Neuron (in vitro differentiated cells): ENCODE results near the gene TUBA1B.

ENCODE experiments used
- H2AFZ ChIP-seq: one replicate; pipeline ENCODE4 v1.6.1; 2013; ENCODE audit warnings: low read depth, mild to moderate bottlenecking, inconsistent platforms, low read length, moderate library complexity
- H3K27me3 ChIP-seq: one replicate; pipeline ENCODE4 v1.6.1; 2013; ENCODE audit warnings: low read length; ENCODE audit not compliant: insufficient read depth
- H3K36me3 ChIP-seq: one replicate; pipeline ENCODE4 v1.6.1; 2013; ENCODE audit warnings: low read length; ENCODE audit not compliant: insufficient read depth
- H3K4me1 ChIP-seq: one replicate; pipeline ENCODE4 v1.6.1; 2013; ENCODE audit warnings: low read length; ENCODE audit not compliant: insufficient read depth
- H3K4me3 ChIP-seq: 2 replicates; pipeline ENCODE4 v1.5.1; 2013; ENCODE audit warnings: mild to moderate bottlenecking, low read length, moderate library complexity
- H3K9me3 ChIP-seq: one replicate; pipeline ENCODE4 v1.6.1; 2013; ENCODE audit warnings: low read length

The TUBA1B gene

DNA sequence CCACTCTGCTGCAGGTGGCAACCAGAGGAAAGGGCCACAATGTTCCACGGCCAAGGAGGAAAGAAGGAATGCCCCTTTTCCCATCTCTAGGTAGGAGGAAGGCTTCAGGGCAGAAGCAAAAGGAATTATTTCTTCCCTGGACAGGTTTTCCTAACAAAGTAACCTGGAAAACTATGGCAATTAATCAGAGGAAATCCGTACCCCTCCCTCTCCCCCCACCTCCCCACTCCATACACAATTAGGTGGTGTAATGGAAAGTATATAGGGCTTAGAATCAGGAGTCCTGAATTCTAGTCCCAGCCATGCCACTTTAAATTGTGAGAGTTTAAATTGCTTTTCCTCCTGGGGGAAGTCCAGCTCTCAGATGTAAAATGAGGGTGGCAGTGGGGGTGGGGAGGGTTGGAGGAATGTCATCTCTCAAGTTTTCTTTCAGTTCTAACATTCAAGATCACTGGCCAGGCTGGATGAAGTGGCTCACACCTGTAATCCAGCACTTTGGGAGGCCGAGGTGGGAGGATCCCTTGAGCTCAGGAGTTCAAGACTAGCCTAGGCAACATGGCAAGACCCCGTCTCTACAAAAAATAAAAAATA is 38.3 kb downstream of the TUBA1B start:
- H2AFZ ChIP-seq, result peak overlapping the region; percentile 69
- peaks cover 45% of the 10 kb centered on the region for H3K27me3 ChIP-seq
- H3K9me3 ChIP-seq, result no peaks in the 10 kb centered on the region
- peak overlapping the region; percentile 44 for H3K4me3 ChIP-seq
- H3K36me3 ChIP-seq, result peaks cover 15% of the 10 kb centered on the region
- peaks cover 36% of the 10 kb centered on the region for H3K4me1 ChIP-seq

DNA sequence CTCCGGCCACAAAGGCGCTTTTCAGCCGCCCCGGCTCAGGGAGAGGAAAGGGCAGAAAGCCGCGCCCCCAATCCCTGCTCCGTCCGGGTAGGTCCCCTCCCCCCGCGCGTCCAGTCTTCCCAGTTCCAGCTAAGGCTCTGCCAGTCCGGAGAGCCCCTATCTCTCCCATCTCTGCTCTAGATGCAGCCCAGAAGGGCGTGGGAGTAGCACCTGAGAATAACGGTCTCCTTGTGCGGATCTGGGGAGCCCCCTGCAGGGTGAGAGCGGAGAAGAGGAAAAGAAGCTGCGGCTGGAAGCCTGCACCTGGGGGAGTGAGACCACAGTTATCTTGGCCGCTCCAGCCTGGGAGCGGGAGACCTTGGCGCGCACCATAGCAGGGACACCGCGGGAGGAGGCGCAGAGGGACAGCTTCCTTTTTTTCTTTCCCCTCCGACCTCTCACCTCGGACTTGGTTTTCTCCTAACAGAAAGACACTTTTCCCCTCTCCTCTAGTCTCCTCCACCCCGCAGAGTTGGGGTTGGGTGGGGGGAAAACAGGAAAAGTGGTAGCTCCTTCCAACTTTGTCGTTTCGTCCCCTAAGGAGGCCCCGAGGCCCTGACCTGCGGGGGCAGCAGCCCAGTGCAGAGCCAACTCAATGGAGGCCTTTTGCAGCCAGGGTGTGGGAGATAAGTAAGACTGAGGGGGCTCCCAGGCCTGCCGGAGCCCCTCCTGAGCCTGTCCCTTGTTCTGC is 38.9 kb downstream of the TUBA1B start:
- Histone ChIP-seq H3K36me3 (peaks cover 9% of the 10 kb centered on the region), H3K27me3 (peaks cover 47% of the 10 kb centered on the region), H3K4me3 (peak overlapping the region; percentile 44), H2AFZ (peak overlapping the region; percentile 69), H3K9me3 (no peaks in the 10 kb centered on the region), H3K4me1 (peaks cover 36% of the 10 kb centered on the region)

DNA sequence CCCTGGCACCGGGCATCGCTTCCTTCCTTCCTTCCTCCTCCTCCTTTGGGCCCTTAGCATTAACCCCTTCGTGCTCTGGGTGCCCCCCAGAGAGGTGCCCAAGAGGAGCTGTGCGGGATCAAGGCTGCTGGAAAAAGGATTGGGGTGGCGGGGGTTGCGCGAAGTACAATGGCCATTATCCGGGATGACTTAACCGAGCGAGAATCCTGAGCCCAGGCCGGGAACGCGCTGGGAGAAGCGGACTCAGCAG is 39.4 kb downstream of the TUBA1B start:
- Histone ChIP-seq H3K4me1 (peaks cover 36% of the 10 kb centered on the region), H2AFZ (peak overlapping the region; percentile 69), H3K27me3 (peaks cover 51% of the 10 kb centered on the region), H3K9me3 (no peaks in the 10 kb centered on the region), H3K36me3 (peaks cover 4% of the 10 kb centered on the region), H3K4me3 (peak overlapping the region; percentile 44)

DNA sequence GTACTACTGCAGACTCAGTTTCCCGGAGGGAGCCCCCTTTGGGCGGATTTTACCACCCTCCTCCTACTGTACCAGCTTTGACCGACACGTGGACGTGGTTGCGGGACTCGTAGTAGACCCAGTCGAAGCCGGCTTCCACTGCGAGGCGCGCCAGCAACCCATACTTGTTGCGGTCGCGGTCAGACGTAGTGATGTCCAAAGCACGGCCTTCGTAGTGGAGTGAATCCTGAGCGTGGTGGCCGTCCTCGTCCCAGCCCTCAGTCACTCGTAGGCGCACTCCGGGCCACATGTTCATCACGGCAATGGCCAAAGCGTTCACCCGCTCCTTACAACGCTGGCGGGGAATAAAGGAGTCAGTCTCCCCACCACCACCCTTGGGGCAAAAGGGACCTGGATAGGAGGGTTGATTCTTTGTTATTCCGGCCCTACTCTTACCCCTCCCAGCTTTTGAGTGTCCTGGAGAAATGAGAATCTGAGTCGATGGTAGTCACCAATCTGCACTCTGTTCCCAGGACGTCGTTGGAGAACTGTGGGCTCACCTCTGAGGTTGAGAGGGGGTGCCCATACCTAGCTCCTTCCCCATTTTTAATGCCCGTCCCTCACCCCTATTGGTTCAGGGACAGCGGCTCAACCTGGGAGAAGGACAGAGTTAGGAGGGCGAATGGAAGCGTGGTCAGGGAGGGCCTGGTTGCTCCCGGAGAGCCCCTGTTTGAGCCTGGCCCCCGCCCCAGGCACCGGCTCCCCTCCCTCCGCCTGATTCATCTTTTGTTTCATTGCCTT is 39.9 kb downstream of the TUBA1B start:
- Histone ChIP-seq H3K36me3 (no peaks in the 10 kb centered on the region), H3K4me1 (peaks cover 36% of the 10 kb centered on the region), H3K4me3 (peak overlapping the region; percentile 44), H3K27me3 (peaks cover 51% of the 10 kb centered on the region), H3K9me3 (no peaks in the 10 kb centered on the region), H2AFZ (peak overlapping the region; percentile 69)

DNA sequence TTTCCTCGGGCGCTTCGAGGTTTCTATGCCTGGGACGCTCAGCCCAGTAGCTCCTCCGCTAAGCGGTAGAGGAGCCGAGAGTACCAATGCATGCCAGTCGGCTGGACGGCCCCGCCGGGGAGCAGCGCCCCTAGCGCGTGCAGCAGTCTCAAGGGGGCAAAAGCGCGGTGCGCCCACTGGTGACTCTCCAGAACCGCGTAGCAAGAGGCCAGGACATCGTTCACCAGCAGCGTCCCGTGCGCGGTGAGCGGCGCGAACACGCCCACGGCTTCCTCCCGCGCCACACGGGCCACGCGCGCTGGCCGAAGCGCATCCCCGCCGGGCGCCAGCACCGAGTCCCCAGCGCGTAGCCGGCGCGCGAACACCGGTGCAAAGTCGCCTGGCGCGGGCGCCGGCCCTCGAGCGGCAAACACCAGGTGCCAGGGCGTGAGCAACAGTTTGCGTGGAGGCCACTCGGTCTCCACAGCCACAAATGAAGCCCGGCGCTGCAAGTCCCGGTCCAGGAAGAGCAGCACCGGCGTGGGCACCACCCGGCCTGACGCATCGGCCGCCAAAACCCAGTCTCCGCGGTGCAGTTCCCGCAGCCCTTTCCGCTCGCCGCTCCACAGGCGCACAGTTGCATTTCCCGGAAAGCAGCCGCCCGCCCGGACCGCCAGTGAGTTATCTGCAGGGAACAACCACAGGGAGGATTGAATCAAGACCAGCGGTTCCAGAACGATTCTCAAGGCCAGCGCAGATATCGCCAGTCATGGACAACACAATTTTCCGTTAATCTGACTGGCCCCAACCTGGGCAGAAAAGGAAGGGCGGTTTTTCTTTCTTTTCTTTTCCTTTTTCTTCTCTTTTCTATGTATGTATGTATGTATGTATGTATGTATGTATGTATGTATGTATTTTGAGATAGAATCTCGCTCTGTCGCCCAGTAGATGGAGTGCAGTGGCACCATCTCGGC is 41.1 kb downstream of the TUBA1B start:
- Histone ChIP-seq H3K27me3 (peaks cover 51% of the 10 kb centered on the region), H3K36me3 (no peaks in the 10 kb centered on the region), H3K4me1 (peaks cover 36% of the 10 kb centered on the region), H3K9me3 (no peaks in the 10 kb centered on the region), H3K4me3 (peak overlapping the region; percentile 10), H2AFZ (peak overlapping the region; percentile 24)

DNA sequence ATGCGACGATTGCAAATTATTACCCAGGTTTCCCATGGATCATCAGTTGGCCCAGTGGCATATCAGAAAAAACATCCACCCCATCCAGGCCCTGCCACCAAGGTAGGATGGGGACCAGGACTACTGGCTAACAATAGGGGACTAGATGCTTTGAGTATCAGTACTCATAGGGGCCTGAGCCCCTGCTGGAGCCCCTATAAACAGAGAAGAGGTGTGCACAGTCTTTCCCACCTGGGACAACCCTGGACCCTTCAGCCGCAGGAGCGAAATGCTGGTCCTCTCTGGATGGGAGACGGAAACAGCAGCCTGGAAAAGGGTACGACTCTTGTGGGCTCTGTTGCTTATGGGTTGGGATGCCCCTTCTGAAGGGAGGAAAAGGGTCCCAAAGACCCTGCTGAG is 42.3 kb downstream of the TUBA1B start:
- H3K27me3 ChIP-seq, result peaks cover 49% of the 10 kb centered on the region
- H3K4me1 ChIP-seq, result peaks cover 33% of the 10 kb centered on the region
- H3K4me3 ChIP-seq, result no peak overlapping the region
- H3K9me3 ChIP-seq, result no peaks in the 10 kb centered on the region
- no peak overlapping the region for H2AFZ ChIP-seq
- H3K36me3 ChIP-seq, result no peaks in the 10 kb centered on the region

DNA sequence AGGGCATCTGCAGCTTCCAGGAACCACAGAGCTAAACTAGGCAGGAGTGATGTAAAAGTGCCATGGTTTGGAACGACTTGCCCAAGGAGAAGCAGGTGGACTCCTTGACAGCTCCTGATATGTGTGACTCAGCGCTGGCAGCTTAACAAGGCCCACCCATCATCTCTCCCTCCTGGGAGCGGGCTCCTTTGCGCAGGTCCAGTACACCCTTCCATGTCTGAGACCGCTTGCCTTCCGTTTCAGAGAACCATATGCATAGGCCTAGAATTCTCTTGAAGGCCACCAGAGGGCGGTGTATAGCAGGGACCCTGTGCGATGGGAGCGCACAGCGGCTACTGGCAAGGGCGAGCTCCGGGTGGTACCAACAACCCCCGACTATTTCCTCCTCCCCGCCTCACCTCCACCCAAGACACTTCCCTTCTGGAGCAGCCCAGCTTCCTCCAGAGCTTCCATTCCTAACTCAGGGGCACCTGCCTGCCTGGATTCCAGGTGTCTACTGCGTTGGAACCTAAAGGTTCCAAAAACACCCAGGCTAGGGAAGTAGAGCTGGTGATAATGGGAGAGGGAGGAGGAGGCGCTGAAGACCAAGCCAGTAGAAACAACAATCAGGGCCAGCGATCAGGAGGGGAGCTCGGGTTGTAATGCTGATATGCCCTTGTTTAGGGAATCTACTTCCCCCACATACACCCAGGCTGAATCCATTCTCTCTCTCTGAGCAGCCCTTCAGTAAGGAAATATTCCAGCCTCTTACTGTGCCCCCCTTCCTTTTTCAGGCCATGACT is 42.9 kb downstream of the TUBA1B start:
- Histone ChIP-seq H3K36me3 (no peaks in the 10 kb centered on the region), H3K9me3 (no peaks in the 10 kb centered on the region), H2AFZ (no peak overlapping the region), H3K4me3 (no peak overlapping the region), H3K4me1 (peaks cover 33% of the 10 kb centered on the region), H3K27me3 (peaks cover 43% of the 10 kb centered on the region)

DNA sequence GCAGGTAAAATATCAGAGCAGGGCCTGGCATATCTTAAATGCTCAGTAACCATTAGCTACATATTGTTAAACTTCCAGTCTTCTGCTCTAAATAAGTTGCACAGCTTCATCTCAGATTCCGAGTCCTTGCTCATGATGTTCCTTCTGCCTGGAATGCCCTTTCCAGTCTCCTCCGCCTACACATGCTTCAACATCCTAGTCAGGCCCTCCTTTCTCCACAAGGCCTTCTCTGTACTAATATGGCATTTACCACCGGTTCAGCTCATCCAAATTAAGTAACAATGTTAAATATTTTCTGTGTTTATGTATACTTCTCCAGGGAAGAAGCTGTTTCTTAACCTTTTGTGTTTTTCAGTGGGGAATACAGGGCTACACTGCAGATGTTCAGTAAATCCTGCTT is 45.1 kb downstream of the TUBA1B start:
- H2AFZ ChIP-seq, result no peak overlapping the region
- H3K4me3 ChIP-seq, result no peak overlapping the region
- peaks cover 16% of the 10 kb centered on the region for H3K4me1 ChIP-seq
- no peaks in the 10 kb centered on the region for H3K9me3 ChIP-seq
- no peaks in the 10 kb centered on the region for H3K36me3 ChIP-seq
- H3K27me3 ChIP-seq, result peaks cover 34% of the 10 kb centered on the region

DNA sequence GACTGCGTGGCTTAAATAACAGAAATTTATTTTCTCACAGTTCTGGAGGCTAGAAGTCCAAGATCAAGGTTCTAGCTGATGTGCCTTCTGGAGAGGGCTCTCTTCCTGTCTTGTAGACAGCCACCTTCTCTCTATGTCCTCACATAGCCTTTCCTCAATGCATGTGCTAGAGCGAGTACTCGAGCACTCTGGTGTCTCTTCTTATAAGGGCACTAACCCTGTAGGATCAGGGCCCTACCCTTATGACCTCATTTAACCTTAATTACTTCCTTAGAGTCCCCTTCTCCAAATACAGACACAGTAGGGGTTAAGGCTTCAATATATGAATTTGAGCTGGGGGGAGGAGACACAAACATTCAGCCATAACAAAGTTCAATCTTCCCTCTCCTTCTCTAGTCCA is 46.8 kb downstream of the TUBA1B start:
- Histone ChIP-seq H3K36me3 (no peaks in the 10 kb centered on the region), H3K4me1 (peaks cover 4% of the 10 kb centered on the region), H2AFZ (no peak overlapping the region), H3K9me3 (no peaks in the 10 kb centered on the region), H3K4me3 (no peak overlapping the region), H3K27me3 (peaks cover 22% of the 10 kb centered on the region)

DNA sequence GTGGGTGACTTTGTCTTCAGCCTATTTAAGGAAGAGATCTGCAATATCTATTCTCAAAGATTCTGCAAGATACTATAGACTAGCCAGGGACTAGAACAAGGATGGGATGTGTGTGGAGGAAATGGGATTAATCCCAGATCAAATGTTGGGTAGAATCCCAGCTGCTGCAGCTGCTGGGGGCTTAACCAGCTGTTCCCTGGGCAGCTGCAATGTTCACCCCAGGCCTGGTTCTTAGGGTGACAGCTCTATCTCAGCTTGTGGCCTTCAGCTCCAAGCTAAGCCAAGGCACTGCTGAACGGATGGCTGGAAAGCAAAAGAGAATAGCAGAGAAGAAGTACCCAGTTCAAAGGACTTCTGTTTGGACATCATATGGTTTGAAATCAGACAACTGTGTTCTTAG is 51.4 kb downstream of the TUBA1B start:
- no peak overlapping the region for H2AFZ ChIP-seq
- peaks cover 8% of the 10 kb centered on the region for H3K27me3 ChIP-seq
- no peaks in the 10 kb centered on the region for H3K36me3 ChIP-seq
- H3K9me3 ChIP-seq, result no peaks in the 10 kb centered on the region
- H3K4me3 ChIP-seq, result no peak overlapping the region
- no peaks in the 10 kb centered on the region for H3K4me1 ChIP-seq
